SK-N-SH (cell line): Measurements from ENCODE around the gene HEXD.

ENCODE experiments used
- CTCF ChIP-seq: fragments of 200-600 bp; sonication (generic); IDR thresholded peaks from 2 replicates; pipeline ENCODE4 v1.6.1; 2017; ENCODE audit warnings: antibody characterized with exemption, mild to moderate bottlenecking, moderate library complexity
- GABPA ChIP-seq: IDR thresholded peaks from 2 replicates; pipeline ENCODE4 v1.4.0; 2012; ENCODE audit warnings: low read depth, mild to moderate bottlenecking
- MAX ChIP-seq: IDR thresholded peaks from 2 replicates; pipeline ENCODE4 v1.4.0; 2012; ENCODE audit warnings: low read depth
- TEAD4 ChIP-seq: IDR thresholded peaks from 2 replicates; pipeline ENCODE4 v1.4.0; 2012; ENCODE audit warnings: mild to moderate bottlenecking, borderline replicate concordance; ENCODE audit not compliant: insufficient read depth
- USF2 ChIP-seq: fragments of 150-350 bp; IDR thresholded peaks from 2 replicates; pipeline ENCODE4 v1.6.1; 2017; ENCODE audit warnings: antibody characterized with exemption, low read length, low read depth, borderline replicate concordance
- YY1 ChIP-seq: IDR thresholded peaks from 2 replicates; pipeline ENCODE4 v1.4.0; 2012; ENCODE audit warnings: low read depth, mild to moderate bottlenecking

GRCh38 chr17:82392209-82392920 lies 25.8 kb upstream of the HEXD start:
- TF ChIP-seq USF2 (no peak), MAX (no peak), GABPA (no peak), YY1 (no peak), TEAD4 (no peak), CTCF (no peak)
